Ovary (tissue), 9 donors: ENCODE results near the gene ABCA6. TPM values are rescaled to one million over a fixed set of nuclear protein-coding genes. Genes with fewer than 3 reads are reported as not detected.

ENCODE experiments used
- DNase-seq, 5 donors: peaks; one replicate each; pipeline ENCODE4 v3.0.0-alpha.2; 2019 to 2020
- H3K27ac ChIP-seq, 2 donors: fragments of 200-600 bp; one replicate each; pipeline versions ENCODE4 v1.5.1 to v1.8.0; 2019 to 2022
- H3K27me3 ChIP-seq: fragments of 200-600 bp; one replicate; pipeline ENCODE4 v1.8.0; 2022
- H3K36me3 ChIP-seq: fragments of 200-600 bp; sonication (generic); one replicate; pipeline ENCODE4 v1.5.1; 2019
- H3K4me1 ChIP-seq: one replicate; pipeline ENCODE4 v1.8.1; 2013; ENCODE audit warnings: mild to moderate bottlenecking, moderate library complexity; ENCODE audit not compliant: insufficient read depth
- H3K4me3 ChIP-seq: fragments of 200-600 bp; sonication (generic); one replicate; pipeline ENCODE4 v1.5.1; 2017
- H3K9me3 ChIP-seq, 2 donors: fragments of 200-600 bp in 1 of 2; sonication (generic) in 1 of 2; one replicate each; pipeline versions ENCODE4 v1.5.1 to v1.8.1; 2013 to 2019; ENCODE audit warnings: mild to moderate bottlenecking in 1 of 2, moderate library complexity in 1 of 2
- EP300 ChIP-seq: sonication (generic); formaldehyde crosslinking; IDR thresholded peaks from one replicate; pipeline ENCODE4 v1.6.1; 2017; ENCODE audit warnings: antibody characterized with exemption
- POLR2A ChIP-seq: fragments of 450-650 bp; IDR thresholded peaks from one replicate; pipeline ENCODE4 v1.6.1; 2017; ENCODE audit warnings: antibody characterized with exemption, mild to moderate bottlenecking, moderate library complexity
- WGBS, 3 donors: extraction: QIAGEN DNeasy Blood & Tissue Kit in 1 of 3; methylation state at CpG; one replicate each; pipeline versions ENCODE4 v1.1.5 to v1.1.7; 2013 to 2017; 5-methylcytosine and 5-hydroxymethylcytosine counted together
- intact Hi-C, 4 donors: fragments of 100-400 bp; cut with DNase I; formaldehyde crosslinking; loops; one replicate each; pipeline versions ENCODE4 v1.11.0 to v1.15.1; 2022 to 2023
- polyA plus RNA-seq, 2 donors: library from polyadenylated mRNA; stranded (reverse); fragments of 200-250 nt in 1 of 2; fragments of 350-450 nt in 1 of 2; fragmentation: Illumina TruSeq in 1 of 2; extraction: RNeasy Lipid Tissue Mini Kit (QIAGEN cat#74804) in 1 of 2; gene quantifications; one replicate each; pipeline ENCODE4 v1.2.3, GENCODE V29; 2013 to 2014
- total RNA-seq, 7 donors: library from RNA; depleted of rRNA in 2 of 7; stranded (reverse); fragments of >200 nt in 2 of 7; fragmentation: NEBNext Ultra II Directional in 3 of 7; extraction: Animal tissue kit (Norgen Biotek cat#: 25700) in 3 of 7; gene quantifications; one replicate each; pipeline versions ENCODE4 v1.1.0 to v1.2.4, GENCODE V29; 2016 to 2023
- TF ChIP-seq, protein P1 (sequence below), 3 donors: fragments of 450-650 bp in 2 of 3; fragments of 200-600 bp in 1 of 3; IDR thresholded peaks; one replicate each; pipeline versions ENCODE4 v1.5.1 to v1.8.0; 2016 to 2022; ENCODE audit warnings: antibody characterized with exemption in 3 of 3, mild to moderate bottlenecking in 1 of 3
- donor health status: DM: no; HTN: no; CAD: no; lungs with moderate emphysema.
- donor health status: DM: no; HTN: no; CAD: no.
- donor health status: Bipolar disorder and iron deficiency.
- donor health status: DM: yes; HTN: yes; CAD: no.
- donor health status: DM: no; HTN: no; CAD: no.
- donor health status: DM: yes; HTN: yes; CAD: no.

ABCA6 gene
- total and polyA plus RNA-seq, 9 donors, result 27.9 to 249 (median 38.1) TPM

- H3K4me3 ChIP-seq, result no peak overlapping the region
- 75 to 89% (median 79%) methylated on average over 1 of the region's 1 CpG for WGBS, 3 donors
- DNase-seq, result no peak
- intact Hi-C loops, result no loop called here
- peak overlapping the region in 1 of 2 donors; percentile 79 for H3K27ac ChIP-seq
- no peaks in the 10 kb centered on the region for H3K27me3 ChIP-seq
- H3K9me3 ChIP-seq, result no peaks in the 10 kb centered on the region
- TF ChIP-seq EP300 (no peak), POLR2A (no peak)
- TF ChIP-seq, protein P1, sequence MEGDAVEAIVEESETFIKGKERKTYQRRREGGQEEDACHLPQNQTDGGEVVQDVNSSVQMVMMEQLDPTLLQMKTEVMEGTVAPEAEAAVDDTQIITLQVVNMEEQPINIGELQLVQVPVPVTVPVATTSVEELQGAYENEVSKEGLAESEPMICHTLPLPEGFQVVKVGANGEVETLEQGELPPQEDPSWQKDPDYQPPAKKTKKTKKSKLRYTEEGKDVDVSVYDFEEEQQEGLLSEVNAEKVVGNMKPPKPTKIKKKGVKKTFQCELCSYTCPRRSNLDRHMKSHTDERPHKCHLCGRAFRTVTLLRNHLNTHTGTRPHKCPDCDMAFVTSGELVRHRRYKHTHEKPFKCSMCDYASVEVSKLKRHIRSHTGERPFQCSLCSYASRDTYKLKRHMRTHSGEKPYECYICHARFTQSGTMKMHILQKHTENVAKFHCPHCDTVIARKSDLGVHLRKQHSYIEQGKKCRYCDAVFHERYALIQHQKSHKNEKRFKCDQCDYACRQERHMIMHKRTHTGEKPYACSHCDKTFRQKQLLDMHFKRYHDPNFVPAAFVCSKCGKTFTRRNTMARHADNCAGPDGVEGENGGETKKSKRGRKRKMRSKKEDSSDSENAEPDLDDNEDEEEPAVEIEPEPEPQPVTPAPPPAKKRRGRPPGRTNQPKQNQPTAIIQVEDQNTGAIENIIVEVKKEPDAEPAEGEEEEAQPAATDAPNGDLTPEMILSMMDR (IDR thresholded peaks at IDR 0.05), result no peak
- H3K36me3 ChIP-seq, result no peaks in the 10 kb centered on the region
- peaks cover 6% of the 10 kb centered on the region for H3K4me1 ChIP-seq
Measured at GRCh38 chr17:69064476-69064875, 77.2 kb downstream of the ABCA6 start.

DNA sequence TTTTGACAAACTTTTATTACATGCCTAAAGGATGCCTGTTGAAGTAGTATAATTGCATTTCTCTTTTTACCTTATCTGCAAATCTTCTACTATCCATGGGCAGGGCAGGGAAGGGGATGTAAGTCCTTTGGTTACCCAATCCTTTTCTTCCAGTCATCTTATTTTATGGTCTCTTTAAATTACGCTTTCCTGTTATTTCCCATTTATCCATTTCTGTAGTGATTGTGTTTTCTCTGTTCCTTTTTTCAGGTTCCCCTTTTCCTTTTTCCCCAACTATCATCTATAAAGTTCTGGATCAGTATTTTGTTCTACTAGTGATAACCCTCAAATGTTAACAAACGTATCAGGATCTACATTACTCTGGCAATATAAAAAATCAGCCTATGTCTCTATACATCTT is 77.7 kb downstream of the ABCA6 start:
- DNase-seq, result no peak
- Histone ChIP-seq H3K4me3 (no peak overlapping the region), H3K36me3 (no peaks in the 10 kb centered on the region), H3K4me1 (peaks cover 9% of the 10 kb centered on the region), H3K27me3 (no peaks in the 10 kb centered on the region), H3K9me3 (no peaks in the 10 kb centered on the region), H3K27ac (peak overlapping the region in 1 of 2 donors; percentile 79)
- TF ChIP-seq, protein P1 (IDR thresholded peaks at IDR 0.05), result no peak
- 88 to 91% (median 91%) methylated on average over 2 of the region's 2 CpGs for WGBS, 3 donors
- intact Hi-C loops, result no loop called here

DNA sequence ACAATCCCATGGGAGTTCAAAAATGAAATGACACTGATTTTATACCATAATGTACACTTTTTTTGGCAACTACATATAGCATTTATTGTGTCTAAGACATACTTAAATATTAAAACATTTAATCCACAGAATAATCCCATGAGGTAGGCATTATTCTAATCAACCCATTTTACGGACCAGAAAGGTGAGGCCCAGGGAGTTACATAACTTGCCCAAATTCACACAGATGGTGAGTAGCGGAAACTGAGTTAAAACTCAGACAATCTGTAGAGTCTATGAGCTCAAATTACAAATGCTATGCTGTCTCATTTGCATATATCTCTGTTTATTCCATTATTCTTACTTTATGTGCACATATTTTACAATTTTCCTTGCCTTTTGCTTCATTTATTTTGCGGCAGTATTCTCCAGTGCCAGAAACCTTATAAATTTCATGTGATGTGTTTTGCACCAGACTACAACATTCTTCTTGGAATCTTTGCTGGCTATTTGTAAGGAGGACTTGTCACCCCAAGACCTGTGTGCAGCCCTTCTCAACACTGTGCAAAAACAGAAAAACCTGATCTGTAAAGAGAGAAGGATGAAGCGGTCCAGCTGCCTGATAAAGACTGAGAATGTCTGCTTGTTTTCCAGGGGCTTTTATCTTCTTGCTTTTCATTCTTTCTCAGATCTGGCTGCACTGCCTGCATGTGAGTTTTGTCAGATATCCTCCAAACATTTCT is 78.7 kb downstream of the ABCA6 start:
- H3K4me3 ChIP-seq, result no peak overlapping the region
- intact Hi-C loops, result no loop called here
- peak in 1 of 5 donors; percentile 57 for DNase-seq
- H3K9me3 ChIP-seq, result no peaks in the 10 kb centered on the region
- 27 to 40% (median 36%) methylated on average over 4 of the region's 4 CpGs for WGBS, 3 donors
- no peak for TF ChIP-seq POLR2A
- no peak for TF ChIP-seq EP300
- TF ChIP-seq, protein P1 (IDR thresholded peaks at IDR 0.05), result no peak
- no peaks in the 10 kb centered on the region for H3K36me3 ChIP-seq
- H3K4me1 ChIP-seq, result peaks cover 9% of the 10 kb centered on the region
- H3K27ac ChIP-seq, result peak overlapping the region in 1 of 2 donors; percentile 79
- no peaks in the 10 kb centered on the region for H3K27me3 ChIP-seq

DNA sequence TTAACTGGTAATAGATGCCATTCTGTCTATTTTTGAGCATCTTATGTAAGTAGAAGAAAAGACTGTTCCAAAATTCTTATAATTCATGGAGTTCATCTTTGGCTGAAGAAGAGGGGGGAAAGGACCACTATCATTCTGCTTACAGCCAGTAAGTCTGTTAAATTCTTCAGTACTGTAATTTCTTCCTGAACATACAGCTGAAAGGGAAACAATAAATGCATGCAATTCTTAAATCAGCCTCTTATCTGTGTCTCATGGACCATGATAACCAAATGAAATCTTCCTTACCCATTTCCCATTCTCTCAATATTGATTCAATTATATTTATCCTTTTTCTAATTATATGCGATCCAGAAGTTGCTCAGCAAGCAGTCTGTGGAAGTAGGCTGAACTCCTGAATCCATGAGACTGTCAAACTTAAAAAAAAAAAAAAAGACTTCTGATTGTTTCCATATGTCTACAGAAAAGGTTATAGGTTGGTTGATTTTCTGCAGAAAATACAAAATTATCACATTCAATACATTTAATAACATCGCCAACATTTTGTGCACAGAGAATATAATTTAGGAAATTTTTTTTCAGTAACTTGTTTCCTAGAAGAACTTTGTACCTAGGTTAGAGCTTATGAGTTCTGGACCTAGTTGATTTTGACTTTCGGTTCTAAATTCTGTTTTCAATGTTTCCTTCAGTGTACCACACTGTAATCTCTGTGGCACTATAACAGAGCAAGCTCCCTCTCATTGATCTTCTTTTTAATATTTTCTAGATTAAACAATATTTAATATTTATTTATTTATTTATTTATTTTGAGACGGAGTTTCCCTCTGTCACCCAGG is 79.8 kb downstream of the ABCA6 start:
- TF ChIP-seq, protein P1 (IDR thresholded peaks at IDR 0.05), result no peak
- TF ChIP-seq POLR2A (no peak), EP300 (no peak)
- Histone ChIP-seq H3K9me3 (no peaks in the 10 kb centered on the region), H3K36me3 (no peaks in the 10 kb centered on the region), H3K4me3 (no peak overlapping the region), H3K27me3 (no peaks in the 10 kb centered on the region), H3K27ac (peak overlapping the region in 1 of 2 donors; percentile 79), H3K4me1 (peaks cover 9% of the 10 kb centered on the region)
- intact Hi-C loops, result no loop called here
- no peak for DNase-seq
- 61 to 68% (median 63%) methylated on average over 4 of the region's 4 CpGs for WGBS, 3 donors
